GM23338 (cell line): ENCODE measurements around the gene NR2E3. TPM values are rescaled to one million over a fixed set of nuclear protein-coding genes. Genes with fewer than 3 reads are reported as not detected.

ENCODE experiments used
- ATAC-seq: fragments of 200-7000 bp; cut with Tn5 transposase; 3 replicates; pipeline ENCODE4 v1.9.1; 2020
- DNase-seq: peaks from one replicate; pipeline ENCODE4 v3.0.0-alpha.2; 2015; ENCODE audit warnings: low spot score
- H2AFZ ChIP-seq: fragments of 200-600 bp; sonication (generic); 2 replicates; pipeline ENCODE4 v1.8.0; 2016; ENCODE audit warnings: antibody characterized with exemption, mild to moderate bottlenecking, moderate library complexity
- H3F3A ChIP-seq: fragments of 200-600 bp; sonication (generic); replicated peaks from 2 replicates; pipeline ENCODE4 v1.8.0; 2017; ENCODE audit warnings: antibody characterized with exemption, mixed run types, low read depth
- H3K27ac ChIP-seq: fragments of 200-600 bp; sonication (generic); 2 replicates; pipeline ENCODE4 v1.6.1; 2016; ENCODE audit warnings: low read depth
- H3K27me3 ChIP-seq: fragments of 200-600 bp; sonication (generic); 2 replicates; pipeline ENCODE4 v1.8.0; 2016; ENCODE audit warnings: mild to moderate bottlenecking, mixed run types, moderate library complexity; ENCODE audit not compliant: insufficient read depth
- H3K36me3 ChIP-seq: fragments of 200-600 bp; sonication (generic); 2 replicates; pipeline ENCODE4 v1.8.0; 2016; ENCODE audit warnings: mild to moderate bottlenecking; ENCODE audit not compliant: insufficient read depth
- H3K4me1 ChIP-seq: fragments of 200-600 bp; sonication (generic); 2 replicates; pipeline ENCODE4 v1.8.0; 2016; ENCODE audit warnings: mild to moderate bottlenecking, moderate library complexity; ENCODE audit not compliant: insufficient read depth
- H3K4me2 ChIP-seq: fragments of 200-600 bp; sonication (generic); 2 replicates; pipeline ENCODE4 v1.7.1; 2017; ENCODE audit warnings: mixed run types
- H3K4me3 ChIP-seq: fragments of 200-600 bp; sonication (generic); 2 replicates; pipeline ENCODE4 v1.6.1; 2016; ENCODE audit warnings: mixed run types
- H3K79me2 ChIP-seq: fragments of 200-600 bp; sonication (generic); replicated peaks from 2 replicates; pipeline ENCODE4 v1.8.0; 2017; ENCODE audit warnings: mild to moderate bottlenecking; ENCODE audit not compliant: insufficient read depth
- H3K9me2 ChIP-seq: fragments of 200-600 bp; sonication (generic); 2 replicates; pipeline ENCODE4 v1.8.0; 2017; ENCODE audit not compliant: insufficient read depth
- H4K20me1 ChIP-seq: fragments of 200-600 bp; sonication (generic); replicated peaks from 2 replicates; pipeline ENCODE4 v1.8.0; 2017; ENCODE audit warnings: mild to moderate bottlenecking; ENCODE audit not compliant: insufficient read depth
- H3K27ac Mint-ChIP-seq: 2 replicates; pipeline ENCODE4 v1.8.0; 2020; ENCODE audit warnings: inconsistent platforms, mild to moderate bottlenecking, moderate library complexity, mixed read lengths
- H3K27me3 Mint-ChIP-seq: 3 replicates; pipeline ENCODE4 v1.8.0; 2022; ENCODE audit warnings: low read depth, mild to moderate bottlenecking, moderate library complexity, mixed read lengths, inconsistent platforms; ENCODE audit not compliant: insufficient read depth, poor library complexity
- H3K36me3 Mint-ChIP-seq: 3 replicates; pipeline ENCODE4 v1.8.0; 2021; ENCODE audit warnings: low read depth, mild to moderate bottlenecking, inconsistent platforms, moderate library complexity, mixed read lengths
- H3K4me1 Mint-ChIP-seq: 3 replicates; pipeline ENCODE4 v1.8.0; 2020; ENCODE audit warnings: mild to moderate bottlenecking, inconsistent platforms, mixed read lengths
- H3K4me3 Mint-ChIP-seq: 3 replicates; pipeline ENCODE4 v1.8.0; 2021; ENCODE audit warnings: moderate library complexity, mild to moderate bottlenecking, inconsistent platforms, mixed read lengths
- H3K9me3 Mint-ChIP-seq: 3 replicates; pipeline ENCODE4 v1.8.0; 2020; ENCODE audit warnings: moderate library complexity, mild to moderate bottlenecking, inconsistent platforms, mixed read lengths
- JUNB ChIP-seq: IDR thresholded peaks from one replicate; pipeline ENCODE4 v1.6.1; 2016; ENCODE audit warnings: antibody characterized with exemption; ENCODE audit not compliant: unreplicated experiment
- NANOG ChIP-seq: IDR thresholded peaks from 2 replicates; pipeline ENCODE4 v1.6.1; 2016; ENCODE audit warnings: antibody characterized with exemption, borderline replicate concordance
- REST ChIP-seq: IDR thresholded peaks from one replicate; pipeline ENCODE4 v1.6.1; 2018; ENCODE audit warnings: antibody characterized with exemption; ENCODE audit not compliant: unreplicated experiment
- ZNF114 ChIP-seq: fragments of 250-450 bp; sonication (Bioruptor Pico); IDR thresholded peaks from 2 replicates; pipeline ENCODE4 v1.5.0; 2020; ENCODE audit warnings: mild to moderate bottlenecking, moderate library complexity
- ZNF331 ChIP-seq: fragments of 250-450 bp; sonication (Bioruptor Pico); IDR thresholded peaks from 2 replicates; pipeline ENCODE4 v1.5.0; 2020; ENCODE audit warnings: low read depth, mild to moderate bottlenecking, moderate library complexity
- polyA plus RNA-seq: library from polyadenylated mRNA; unstranded; fragments of >200 nt; fragmentation: Nextera tagmentation; extraction: Ambion mirVana; gene quantifications from 2 replicates; pipeline ENCODE4 v1.2.1, GENCODE V29; 2016
- total RNA-seq: library from RNA; depleted of rRNA; stranded (reverse); fragments of >200 nt; shearing (Covaris generic); gene quantifications from 2 replicates; pipeline ENCODE4 v1.2.3, GENCODE V29; 2014
- TF ChIP-seq, protein P1 (sequence below), 2 experiments: fragments of 200-600 bp in 1 of 2; sonication (generic) in 1 of 2; conservative IDR thresholded peaks; 2 replicates each; pipeline versions ENCODE4 v1.5.1 to v1.6.1; 2016 to 2017; ENCODE audit warnings: antibody characterized with exemption in 2 of 2, low read depth in 2 of 2, mild to moderate bottlenecking in 2 of 2, moderate library complexity in 1 of 2
- TF ChIP-seq, protein P2 (sequence below): IDR thresholded peaks from 2 replicates; pipeline ENCODE4 v1.6.1; 2016; ENCODE audit warnings: antibody characterized with exemption

NR2E3 gene
- total and polyA plus RNA-seq, 2 experiments from 2014 or later, result 1.3 to 1.4 TPM

GRCh38 chr15:71790081-71790480 is 20.3 kb upstream of the NR2E3 start (continued):
- TF ChIP-seq, protein P1, sequence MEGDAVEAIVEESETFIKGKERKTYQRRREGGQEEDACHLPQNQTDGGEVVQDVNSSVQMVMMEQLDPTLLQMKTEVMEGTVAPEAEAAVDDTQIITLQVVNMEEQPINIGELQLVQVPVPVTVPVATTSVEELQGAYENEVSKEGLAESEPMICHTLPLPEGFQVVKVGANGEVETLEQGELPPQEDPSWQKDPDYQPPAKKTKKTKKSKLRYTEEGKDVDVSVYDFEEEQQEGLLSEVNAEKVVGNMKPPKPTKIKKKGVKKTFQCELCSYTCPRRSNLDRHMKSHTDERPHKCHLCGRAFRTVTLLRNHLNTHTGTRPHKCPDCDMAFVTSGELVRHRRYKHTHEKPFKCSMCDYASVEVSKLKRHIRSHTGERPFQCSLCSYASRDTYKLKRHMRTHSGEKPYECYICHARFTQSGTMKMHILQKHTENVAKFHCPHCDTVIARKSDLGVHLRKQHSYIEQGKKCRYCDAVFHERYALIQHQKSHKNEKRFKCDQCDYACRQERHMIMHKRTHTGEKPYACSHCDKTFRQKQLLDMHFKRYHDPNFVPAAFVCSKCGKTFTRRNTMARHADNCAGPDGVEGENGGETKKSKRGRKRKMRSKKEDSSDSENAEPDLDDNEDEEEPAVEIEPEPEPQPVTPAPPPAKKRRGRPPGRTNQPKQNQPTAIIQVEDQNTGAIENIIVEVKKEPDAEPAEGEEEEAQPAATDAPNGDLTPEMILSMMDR (conservative IDR thresholded peaks at IDR 0.05; ENCODE audit: low read depth in 2 of 2), result no peak
- TF ChIP-seq ZNF331 (CRISPR knock-in tag), result no peak
- TF ChIP-seq, protein P2, sequence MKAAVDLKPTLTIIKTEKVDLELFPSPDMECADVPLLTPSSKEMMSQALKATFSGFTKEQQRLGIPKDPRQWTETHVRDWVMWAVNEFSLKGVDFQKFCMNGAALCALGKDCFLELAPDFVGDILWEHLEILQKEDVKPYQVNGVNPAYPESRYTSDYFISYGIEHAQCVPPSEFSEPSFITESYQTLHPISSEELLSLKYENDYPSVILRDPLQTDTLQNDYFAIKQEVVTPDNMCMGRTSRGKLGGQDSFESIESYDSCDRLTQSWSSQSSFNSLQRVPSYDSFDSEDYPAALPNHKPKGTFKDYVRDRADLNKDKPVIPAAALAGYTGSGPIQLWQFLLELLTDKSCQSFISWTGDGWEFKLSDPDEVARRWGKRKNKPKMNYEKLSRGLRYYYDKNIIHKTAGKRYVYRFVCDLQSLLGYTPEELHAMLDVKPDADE, result no peak

DNA sequence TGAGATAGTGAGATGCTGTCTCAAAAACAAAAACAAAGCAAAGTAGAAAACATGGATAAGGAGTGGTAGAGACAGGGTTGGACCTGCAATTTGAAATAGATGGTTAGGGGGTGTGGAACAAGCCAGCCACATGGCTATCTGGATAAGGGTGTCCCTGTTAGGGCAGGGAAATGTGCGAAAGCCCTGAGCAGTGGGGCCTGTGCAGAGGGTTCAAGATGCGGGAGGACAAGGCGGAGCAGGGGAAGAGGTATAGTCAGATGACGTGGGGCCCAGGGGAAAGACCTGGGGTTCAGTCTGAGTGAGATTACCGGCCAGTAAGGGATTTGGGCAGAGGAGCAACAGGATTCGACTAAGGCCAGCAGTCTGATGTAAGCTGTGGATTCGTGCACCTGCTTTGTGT is 18.4 kb upstream of the NR2E3 start:
- no peaks in the 10 kb centered on the region for H4K20me1 ChIP-seq
- Mint-ChIP-seq H3K27ac (no peak overlapping the region), H3K27me3 (peaks cover 1% of the 10 kb centered on the region), H3K4me3 (no peak overlapping the region), H3K4me1 (no peaks in the 10 kb centered on the region), H3K36me3 (no peaks in the 10 kb centered on the region), H3K9me3 (no peaks in the 10 kb centered on the region)
- no peak overlapping the region for H3K27ac ChIP-seq
- ATAC-seq (no peak), DNase-seq (no peak)
- no peak for TF ChIP-seq REST
- H3K36me3 ChIP-seq, result no peaks in the 10 kb centered on the region
- H3K4me2 ChIP-seq, result no peak overlapping the region
- H3K4me1 ChIP-seq, result no peaks in the 10 kb centered on the region
- H3K79me2 ChIP-seq, result no peaks in the 10 kb centered on the region
- H3K9me2 ChIP-seq, result no peaks in the 10 kb centered on the region
- H3K27me3 ChIP-seq, result no peaks in the 10 kb centered on the region
- H3F3A ChIP-seq, result no peaks in the 10 kb centered on the region
- no peak overlapping the region for H3K4me3 ChIP-seq
- H2AFZ ChIP-seq, result no peak overlapping the region

DNA sequence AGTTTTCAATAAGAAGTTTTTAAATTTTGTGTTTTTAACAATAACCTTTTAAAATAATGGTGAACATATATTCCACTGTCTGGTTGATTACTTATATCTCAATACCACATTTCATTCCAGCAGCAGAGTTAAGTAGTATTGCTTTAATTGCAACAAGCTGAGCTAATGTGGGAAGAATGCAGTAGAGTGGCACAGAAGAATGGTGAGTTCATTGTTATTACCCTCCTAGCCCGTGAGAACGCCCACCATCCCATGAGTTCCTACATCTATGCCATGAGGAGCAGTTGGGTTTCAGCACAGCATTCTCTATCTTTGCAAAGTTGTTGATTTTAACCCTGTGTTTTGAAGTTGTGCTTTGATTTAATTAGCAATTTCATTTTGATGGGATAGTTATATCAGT is 17.8 kb upstream of the NR2E3 start:
- Histone ChIP-seq H3K4me3 (no peak overlapping the region), H3F3A (no peaks in the 10 kb centered on the region), H3K79me2 (no peaks in the 10 kb centered on the region), H3K27me3 (no peaks in the 10 kb centered on the region), H3K36me3 (no peaks in the 10 kb centered on the region), H3K4me2 (no peak overlapping the region), H3K9me2 (no peaks in the 10 kb centered on the region), H2AFZ (no peak overlapping the region), H4K20me1 (no peaks in the 10 kb centered on the region), H3K27ac (no peak overlapping the region), H3K4me1 (no peaks in the 10 kb centered on the region)
- Mint-ChIP-seq H3K4me1 (no peaks in the 10 kb centered on the region), H3K36me3 (no peaks in the 10 kb centered on the region), H3K27ac (no peak overlapping the region), H3K4me3 (no peak overlapping the region), H3K27me3 (peaks cover 1% of the 10 kb centered on the region), H3K9me3 (no peaks in the 10 kb centered on the region)
- DNase-seq (no peak), ATAC-seq (no peak)
- TF ChIP-seq, protein P2, result no peak
- TF ChIP-seq JUNB (no peak), REST (no peak), NANOG (no peak), ZNF114 (no peak)
